ENCODE measurements around the gene SLC20A1. TPM values are rescaled to one million over a fixed set of nuclear protein-coding genes. Genes with fewer than 3 reads are reported as not detected.
A peak's percentile ranks its signal among the peaks of the same experiment; 100 is the strongest.

Gene SLC20A1
- total RNA-seq, 5 donors from 2014 or later (not counting 1 experiment from before 2014, with no cell fraction given), result 65.8 to 135 (median 83.0) TPM

DNA sequence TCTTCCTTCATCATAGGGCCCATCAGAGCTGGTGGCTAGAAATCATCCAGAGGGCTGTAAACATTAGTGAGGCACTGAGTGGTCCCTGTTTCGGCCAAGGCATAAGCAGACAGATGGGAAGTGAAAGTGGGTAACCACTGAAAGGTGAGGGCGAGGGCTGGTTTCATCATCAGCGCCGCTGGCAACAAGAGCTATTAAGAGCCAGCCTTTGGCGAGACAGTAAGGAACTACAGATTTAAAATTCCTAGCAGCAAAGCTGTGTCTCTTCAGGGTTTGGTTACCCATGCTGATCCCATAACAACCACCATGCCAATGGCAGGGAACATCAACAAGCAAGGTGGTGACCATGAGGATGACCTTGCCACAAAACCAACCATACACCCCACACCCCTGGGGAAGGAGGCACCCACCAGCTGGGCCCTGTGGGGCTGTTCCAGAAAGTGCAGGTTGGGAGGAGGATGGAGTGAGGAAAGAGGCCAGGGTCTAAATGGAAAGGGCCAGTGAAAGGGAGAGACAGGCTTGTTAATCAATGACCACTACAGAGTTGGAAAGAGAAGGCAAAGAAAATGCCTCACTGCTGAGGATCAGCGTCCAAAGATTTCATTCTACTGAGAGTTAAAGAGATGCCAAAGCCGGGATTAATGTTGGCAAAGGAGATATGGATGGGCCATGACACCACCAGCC, 9.0 kb upstream of the SLC20A1 start:
- peak overlapping the region in 1 of 3 donors; percentile 25 for H3K4me3 Mint-ChIP-seq
- H3K36me3 Mint-ChIP-seq, result peaks cover 2% of the 10 kb centered on the region
- CTCF ChIA-PET, result interaction anchor here in 1 of 2 donors (0.6 to 1.9 kb wide), 2 partner anchors 9 to 108 kb away, joined by 3 to 5 read pairs; partner anchors contain the start of gene SLC20A1
- POLR2A ChIA-PET, result interaction anchor here (0.6 to 1.0 kb wide), 4 partner anchors 9 to 150 kb away, joined by 3 to 5 read pairs (median 3); no protein-coding TSS in a partner anchor
- H3K27ac ChIP-seq (ENCODE audit: low read length), result no peak overlapping the region
- no peaks in the 10 kb centered on the region for H3K27me3 ChIP-seq (replicated peaks in 1 of 2; ENCODE audit: control insufficient read depth in 2 of 2, extremely low read depth in 1 of 2, insufficient read depth in 2 of 2, low read length in 1 of 2)
- DNase-seq (no peak), ATAC-seq (replicated peaks in 1 of 4) (peak in 1 of 4 experiments; percentile 40)
- H3K4me1 ChIP-seq (ENCODE audit: control insufficient read depth in 1 of 2, extremely low read depth in 1 of 2, insufficient read depth in 2 of 2, low read length in 2 of 2), result peaks cover 33 to 55% of the 10 kb centered on the region in 2 experiments
- no peak overlapping the region for H3K4me3 ChIP-seq (ENCODE audit: control insufficient read depth in 1 of 2, extremely low read depth in 1 of 2, low read length in 1 of 2)
- peaks cover 50 to 55% (median 53%) of the 10 kb centered on the region in 3 donors for H3K4me1 Mint-ChIP-seq
- WGBS (ENCODE audit: insufficient coverage), result 22% methylated on average over 4 of the region's 7 CpGs
- no peaks in the 10 kb centered on the region for H3K9me3 Mint-ChIP-seq
- peak overlapping the region; percentile 66 to 71 for H3K27ac Mint-ChIP-seq
- H3K36me3 ChIP-seq (ENCODE audit: control insufficient read depth in 2 of 2, extremely low read depth in 1 of 2, insufficient read depth in 1 of 2, low read length in 1 of 2), result no peaks in the 10 kb centered on the region
- no peaks in the 10 kb centered on the region for H3K9me3 ChIP-seq
- H3K27me3 Mint-ChIP-seq, result no peaks in the 10 kb centered on the region

DNA sequence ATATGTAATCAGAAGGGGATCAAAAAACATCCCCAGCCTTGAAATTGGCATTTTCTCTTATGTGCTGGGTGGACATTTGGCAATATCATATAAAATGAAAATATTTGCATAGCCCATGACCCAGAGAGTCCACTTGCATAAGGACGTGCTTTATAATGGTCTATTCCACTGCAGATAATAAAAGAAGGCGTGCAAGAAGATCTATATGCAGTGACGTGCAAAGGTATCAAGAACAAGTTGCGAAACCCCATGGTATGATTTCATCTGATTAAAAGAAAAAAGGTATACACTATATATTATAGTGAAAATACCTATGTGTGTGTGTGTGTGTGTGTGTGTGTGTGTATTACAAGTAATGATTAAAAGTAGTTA, 8.5 kb upstream of the SLC20A1 start:
- ChIA-PET POLR2A (interaction anchor here (0.6 to 1.1 kb wide), 5 partner anchors 9 to 150 kb away, joined by 3 to 5 read pairs (median 3); no protein-coding TSS in a partner anchor), CTCF (interaction anchor here (0.6 to 1.9 kb wide), 4 partner anchors 9 to 114 kb away, joined by 3 to 5 read pairs (median 3); partner anchors contain the start of gene SLC20A1 (in 1 of the 2))
- Mint-ChIP-seq H3K9me3 (no peaks in the 10 kb centered on the region), H3K4me1 (peaks cover 45 to 50% (median 47%) of the 10 kb centered on the region in 3 donors), H3K4me3 (no peak overlapping the region), H3K27ac (no peak overlapping the region), H3K36me3 (peaks cover 2% of the 10 kb centered on the region), H3K27me3 (no peaks in the 10 kb centered on the region)
- ATAC-seq (replicated peaks in 1 of 4) (no peak), DNase-seq (no peak)
- H3K9me3 ChIP-seq, result no peaks in the 10 kb centered on the region
- no peaks in the 10 kb centered on the region for H3K27me3 ChIP-seq (replicated peaks in 1 of 2; ENCODE audit: control insufficient read depth in 2 of 2, extremely low read depth in 1 of 2, insufficient read depth in 2 of 2, low read length in 1 of 2)
- peaks cover 28 to 49% of the 10 kb centered on the region in 2 experiments for H3K4me1 ChIP-seq (ENCODE audit: control insufficient read depth in 1 of 2, extremely low read depth in 1 of 2, insufficient read depth in 2 of 2, low read length in 2 of 2)
- WGBS (ENCODE audit: insufficient coverage), result no CpG with 5 or more reads among the region's 4 CpGs
- H3K4me3 ChIP-seq (ENCODE audit: control insufficient read depth in 1 of 2, extremely low read depth in 1 of 2, low read length in 1 of 2), result no peak overlapping the region
- no peaks in the 10 kb centered on the region for H3K36me3 ChIP-seq (ENCODE audit: control insufficient read depth in 2 of 2, extremely low read depth in 1 of 2, insufficient read depth in 1 of 2, low read length in 1 of 2)
- H3K27ac ChIP-seq (ENCODE audit: low read length), result no peak overlapping the region

DNA sequence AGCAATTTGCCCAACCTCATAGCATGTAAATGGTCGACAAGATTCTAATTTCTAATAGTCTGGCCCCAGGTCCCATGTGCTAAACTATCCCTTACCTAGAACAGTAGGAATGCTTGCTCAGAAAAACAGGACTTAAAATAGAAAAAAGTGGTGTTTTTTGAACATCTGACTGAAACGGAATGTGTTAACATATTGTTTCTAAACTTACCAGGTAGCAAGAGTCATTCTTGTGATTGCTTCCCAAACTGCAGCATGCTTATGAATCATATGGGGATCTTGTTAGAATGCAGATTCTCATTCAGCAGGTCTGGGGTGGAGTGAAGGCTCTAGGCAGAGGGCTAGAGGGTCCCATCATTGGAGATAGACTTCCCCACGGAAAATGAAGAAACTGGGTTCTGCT, 5.8 kb upstream of the SLC20A1 start:
- DNase-seq, result no peak
- 92% methylated on average over 2 of the region's 3 CpGs for WGBS (ENCODE audit: insufficient coverage)
- H3K36me3 ChIP-seq (ENCODE audit: control insufficient read depth in 2 of 2, extremely low read depth in 1 of 2, insufficient read depth in 1 of 2, low read length in 1 of 2), result no peaks in the 10 kb centered on the region
- H3K27ac Mint-ChIP-seq, result no peak overlapping the region
- ATAC-seq (replicated peaks in 1 of 4), result no peak
- H3K9me3 ChIP-seq, result no peaks in the 10 kb centered on the region
- H3K4me3 Mint-ChIP-seq, result no peak overlapping the region
- no peaks in the 10 kb centered on the region for H3K27me3 Mint-ChIP-seq
- H3K36me3 Mint-ChIP-seq, result peaks cover 6% of the 10 kb centered on the region
- no peak overlapping the region for H3K4me3 ChIP-seq (ENCODE audit: control insufficient read depth in 1 of 2, extremely low read depth in 1 of 2, low read length in 1 of 2)
- no peak overlapping the region for H3K27ac ChIP-seq (ENCODE audit: low read length)
- H3K4me1 ChIP-seq (ENCODE audit: control insufficient read depth in 1 of 2, extremely low read depth in 1 of 2, insufficient read depth in 2 of 2, low read length in 2 of 2), result peaks cover 14 to 27% of the 10 kb centered on the region in 2 experiments
- H3K9me3 Mint-ChIP-seq, result no peaks in the 10 kb centered on the region
- peaks cover 39 to 44% (median 40%) of the 10 kb centered on the region in 3 donors for H3K4me1 Mint-ChIP-seq
- H3K27me3 ChIP-seq (replicated peaks in 1 of 2; ENCODE audit: control insufficient read depth in 2 of 2, extremely low read depth in 1 of 2, insufficient read depth in 2 of 2, low read length in 1 of 2), result no peaks in the 10 kb centered on the region
- CTCF ChIA-PET, result no interaction called here
- POLR2A ChIA-PET, result no interaction called here

DNA sequence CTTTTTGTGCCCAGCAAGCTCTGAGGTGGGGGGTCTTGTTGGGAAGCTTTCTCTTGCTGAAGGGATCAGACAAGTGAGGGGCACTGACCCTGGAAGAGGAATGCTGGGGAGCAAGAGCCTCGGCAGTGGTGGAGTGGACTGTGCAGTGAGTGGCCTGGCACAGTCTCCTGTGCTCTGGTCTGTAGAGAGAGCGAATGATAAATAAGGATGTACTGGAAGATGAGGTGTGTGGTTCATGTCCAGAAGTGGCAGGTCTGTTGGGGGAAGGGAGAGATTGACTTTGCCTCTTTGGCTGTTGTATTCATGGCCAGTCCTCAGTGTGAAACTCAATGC, 5.3 kb upstream of the SLC20A1 start:
- ATAC-seq (replicated peaks in 1 of 4) (no peak), DNase-seq (no peak)
- 100% methylated on average over 2 of the region's 2 CpGs for WGBS (ENCODE audit: insufficient coverage)
- ChIA-PET POLR2A (no interaction called here), CTCF (interaction anchor here in 1 of 2 donors (0.8 to 1.1 kb wide), 2 partner anchors 12 to 14 kb away, joined by 3 to 6 read pairs; no protein-coding TSS in a partner anchor)
- no peak overlapping the region for H3K27ac ChIP-seq (ENCODE audit: low read length)
- Mint-ChIP-seq H3K9me3 (no peaks in the 10 kb centered on the region), H3K4me3 (no peak overlapping the region), H3K27ac (no peak overlapping the region), H3K4me1 (peaks cover 35 to 41% (median 37%) of the 10 kb centered on the region in 3 donors), H3K36me3 (peaks cover 6% of the 10 kb centered on the region), H3K27me3 (no peaks in the 10 kb centered on the region)
- no peak overlapping the region for H3K4me3 ChIP-seq (ENCODE audit: control insufficient read depth in 1 of 2, extremely low read depth in 1 of 2, low read length in 1 of 2)
- H3K9me3 ChIP-seq, result no peaks in the 10 kb centered on the region
- peaks cover 11 to 26% of the 10 kb centered on the region in 2 experiments for H3K4me1 ChIP-seq (ENCODE audit: control insufficient read depth in 1 of 2, extremely low read depth in 1 of 2, insufficient read depth in 2 of 2, low read length in 2 of 2)
- no peaks in the 10 kb centered on the region for H3K36me3 ChIP-seq (ENCODE audit: control insufficient read depth in 2 of 2, extremely low read depth in 1 of 2, insufficient read depth in 1 of 2, low read length in 1 of 2)
- no peaks in the 10 kb centered on the region for H3K27me3 ChIP-seq (replicated peaks in 1 of 2; ENCODE audit: control insufficient read depth in 2 of 2, extremely low read depth in 1 of 2, insufficient read depth in 2 of 2, low read length in 1 of 2)

DNA sequence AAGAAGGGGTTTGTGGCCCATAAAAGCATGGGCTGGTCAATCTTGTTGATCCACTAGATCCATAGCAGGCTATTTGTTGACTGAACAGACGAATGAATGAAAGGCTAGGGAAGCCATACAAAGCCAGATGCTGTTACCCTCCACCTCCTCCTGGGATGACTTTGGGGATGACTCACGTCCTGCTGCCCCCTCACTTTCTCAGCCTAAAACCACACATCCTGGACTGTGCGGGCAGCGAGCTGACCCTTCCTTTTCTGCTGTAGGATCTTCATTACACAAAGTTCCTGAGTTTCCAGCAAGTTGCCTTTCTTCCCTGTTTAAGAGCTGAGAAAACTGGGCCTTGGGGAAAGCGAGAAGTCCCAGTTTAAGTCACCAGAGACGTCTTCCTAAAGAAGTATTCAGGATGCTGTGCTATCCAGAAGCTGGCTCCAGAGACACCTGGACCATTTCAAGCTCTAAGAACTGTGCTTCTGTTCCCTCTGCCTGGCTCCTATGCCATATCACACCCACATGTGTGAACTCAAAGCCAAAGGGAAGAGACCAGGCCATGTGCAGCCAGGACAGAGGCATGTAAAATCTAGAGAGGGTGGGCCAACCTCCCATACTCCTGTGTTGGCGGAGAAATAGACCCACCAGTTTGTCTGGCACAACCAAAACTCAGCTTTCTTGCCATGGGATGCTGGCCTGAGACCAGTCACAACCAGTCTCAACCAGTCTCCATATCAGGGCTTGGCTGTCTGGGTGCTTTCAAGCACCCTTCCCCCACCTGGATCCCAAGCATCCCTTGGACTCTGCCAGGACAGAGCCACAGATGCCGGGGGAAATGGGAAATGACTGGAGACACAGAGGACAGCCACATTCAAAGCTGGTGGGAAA, 4.7 kb upstream of the SLC20A1 start:
- peaks cover 6% of the 10 kb centered on the region for H3K36me3 Mint-ChIP-seq
- ATAC-seq (replicated peaks in 1 of 4) (no peak), DNase-seq (no peak)
- H3K27me3 Mint-ChIP-seq, result no peaks in the 10 kb centered on the region
- H3K4me1 ChIP-seq (ENCODE audit: control insufficient read depth in 1 of 2, extremely low read depth in 1 of 2, insufficient read depth in 2 of 2, low read length in 2 of 2), result peaks cover 9 to 20% of the 10 kb centered on the region in 2 experiments
- ChIA-PET POLR2A (no interaction called here), CTCF (interaction anchor here (0.6 to 1.1 kb wide), 3 partner anchors 13 to 750 kb away, joined by 3 to 6 read pairs (median 3); no protein-coding TSS in a partner anchor)
- no peaks in the 10 kb centered on the region for H3K9me3 Mint-ChIP-seq
- H3K4me1 Mint-ChIP-seq, result peaks cover 29 to 35% (median 30%) of the 10 kb centered on the region in 3 donors
- no peaks in the 10 kb centered on the region for H3K36me3 ChIP-seq (ENCODE audit: control insufficient read depth in 2 of 2, extremely low read depth in 1 of 2, insufficient read depth in 1 of 2, low read length in 1 of 2)
- H3K4me3 Mint-ChIP-seq, result no peak overlapping the region
- WGBS (ENCODE audit: insufficient coverage), result 68% methylated on average over 7 of the region's 8 CpGs
- no peak overlapping the region for H3K27ac ChIP-seq (ENCODE audit: low read length)
- no peaks in the 10 kb centered on the region for H3K27me3 ChIP-seq (replicated peaks in 1 of 2; ENCODE audit: control insufficient read depth in 2 of 2, extremely low read depth in 1 of 2, insufficient read depth in 2 of 2, low read length in 1 of 2)
- peak overlapping the region in 1 of 2 donors; percentile 31 for H3K27ac Mint-ChIP-seq
- H3K9me3 ChIP-seq, result no peaks in the 10 kb centered on the region
- H3K4me3 ChIP-seq (ENCODE audit: control insufficient read depth in 1 of 2, extremely low read depth in 1 of 2, low read length in 1 of 2), result no peak overlapping the region

DNA sequence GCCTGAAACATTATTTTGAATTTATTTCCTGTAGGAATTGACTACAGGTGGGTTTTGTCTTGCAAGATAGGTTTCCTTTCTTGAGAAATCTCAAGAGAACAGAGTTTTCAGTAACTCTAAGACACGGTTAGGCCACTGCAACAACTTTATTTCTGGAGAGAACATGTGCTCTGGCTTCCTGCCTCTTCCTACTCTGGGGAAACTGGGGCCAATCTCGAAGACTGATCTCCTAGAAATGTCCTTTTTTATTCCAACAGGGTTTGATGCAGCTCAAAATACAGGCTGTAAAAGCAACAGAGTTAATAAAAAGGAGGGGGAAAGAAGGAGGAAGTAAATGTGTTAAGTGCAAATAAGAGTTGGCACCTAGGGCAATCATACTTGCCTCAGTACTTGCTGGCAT, 4.0 kb upstream of the SLC20A1 start:
- CTCF ChIA-PET, result interaction anchor here in 1 of 2 donors (0.6 kb wide), 1 partner anchor 750 kb away, joined by 3 read pairs; no protein-coding TSS in a partner anchor
- H3K36me3 ChIP-seq (ENCODE audit: control insufficient read depth in 2 of 2, extremely low read depth in 1 of 2, insufficient read depth in 1 of 2, low read length in 1 of 2), result no peaks in the 10 kb centered on the region
- no peak overlapping the region for H3K4me3 ChIP-seq (ENCODE audit: control insufficient read depth in 1 of 2, extremely low read depth in 1 of 2, low read length in 1 of 2)
- H3K27ac Mint-ChIP-seq, result peak overlapping the region; percentile 31 to 34
- H3K27me3 Mint-ChIP-seq, result no peaks in the 10 kb centered on the region
- H3K9me3 Mint-ChIP-seq, result no peaks in the 10 kb centered on the region
- ATAC-seq (replicated peaks in 1 of 4) (no peak), DNase-seq (no peak)
- no peaks in the 10 kb centered on the region for H3K27me3 ChIP-seq (replicated peaks in 1 of 2; ENCODE audit: control insufficient read depth in 2 of 2, extremely low read depth in 1 of 2, insufficient read depth in 2 of 2, low read length in 1 of 2)
- no peak overlapping the region for H3K27ac ChIP-seq (ENCODE audit: low read length)
- POLR2A ChIA-PET, result no interaction called here
- H3K4me1 Mint-ChIP-seq, result peaks cover 23 to 29% (median 24%) of the 10 kb centered on the region in 3 donors
- H3K36me3 Mint-ChIP-seq, result peaks cover 6% of the 10 kb centered on the region
- H3K4me1 ChIP-seq (ENCODE audit: control insufficient read depth in 1 of 2, extremely low read depth in 1 of 2, insufficient read depth in 2 of 2, low read length in 2 of 2), result peaks cover 9 to 18% of the 10 kb centered on the region in 2 experiments
- no CpG with 5 or more reads among the region's 2 CpGs for WGBS (ENCODE audit: insufficient coverage)
- H3K9me3 ChIP-seq, result no peaks in the 10 kb centered on the region
- H3K4me3 Mint-ChIP-seq, result no peak overlapping the region

All from T-cell (primary cell).